NCI-H1048 (cell line): Measurements from ENCODE around the gene NBR1.
"Not testable (repeated sequence)": the region's sequence is repeated elsewhere in the genome, so short reads cannot be mapped to it uniquely, and the experiment has no call there.

ENCODE experiments used
- DNase-seq: peaks from one replicate; lab custom pipeline; 2025; lab: John Stamatoyannopoulos, UW

Gene NBR1

GRCh38 chr17:43212641-43213490 is 41.9 kb downstream of the NBR1 start:
- DNase-seq = no peak

- no peak for DNase-seq
These were observed 42.5 kb downstream of the NBR1 start for GRCh38 chr17:43213545-43213944.

DNA sequence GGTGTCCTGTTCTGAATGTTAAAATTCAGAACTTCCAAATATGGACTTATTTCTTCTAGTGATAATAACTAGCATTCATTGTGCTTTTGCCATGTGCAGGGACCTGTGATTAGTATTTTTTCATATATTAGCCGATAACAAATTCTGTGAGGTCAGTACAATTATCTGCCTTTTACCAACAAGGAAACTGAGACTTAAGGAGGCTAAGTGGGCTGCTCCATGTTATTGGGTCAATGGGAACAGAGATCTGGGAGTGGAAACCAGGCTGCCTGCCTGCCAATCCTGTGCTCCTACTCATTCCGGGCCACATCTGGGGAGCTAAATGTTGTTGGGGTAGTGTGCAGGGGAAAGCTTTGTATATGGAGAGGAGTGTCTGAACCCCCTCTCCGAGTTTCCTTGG is 44.3 kb downstream of the NBR1 start:
- no peak for DNase-seq

GRCh38 chr17:43216369-43216761 is 45.4 kb downstream of the NBR1 start:
- DNase-seq = no peak

GRCh38 chr17:43216762-43217613 is 46.0 kb downstream of the NBR1 start:
- no peak for DNase-seq

DNA sequence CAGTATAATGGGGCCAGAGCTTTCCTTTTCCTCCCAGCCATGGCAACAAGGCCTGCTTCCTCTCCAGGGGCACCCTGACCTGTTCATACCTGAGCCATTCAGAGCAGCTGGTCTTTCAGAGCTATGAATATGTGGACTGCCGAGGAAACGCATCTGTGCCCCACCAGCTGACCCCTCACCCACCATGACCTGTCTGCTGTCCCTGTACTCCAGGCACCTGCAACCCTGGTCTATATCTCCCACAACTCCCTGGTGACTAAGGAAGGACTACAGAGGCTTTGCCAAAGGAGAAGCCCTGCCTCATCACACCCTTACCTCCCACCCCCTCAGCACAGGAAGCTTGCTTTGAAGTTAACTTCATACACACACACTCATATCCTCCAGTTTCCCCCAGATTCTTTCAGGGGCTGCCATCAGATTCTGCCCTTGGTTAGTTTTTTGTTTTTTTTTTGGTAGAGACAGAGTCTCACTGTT is 46.6 kb downstream of the NBR1 start:
- DNase-seq = no peak

DNA sequence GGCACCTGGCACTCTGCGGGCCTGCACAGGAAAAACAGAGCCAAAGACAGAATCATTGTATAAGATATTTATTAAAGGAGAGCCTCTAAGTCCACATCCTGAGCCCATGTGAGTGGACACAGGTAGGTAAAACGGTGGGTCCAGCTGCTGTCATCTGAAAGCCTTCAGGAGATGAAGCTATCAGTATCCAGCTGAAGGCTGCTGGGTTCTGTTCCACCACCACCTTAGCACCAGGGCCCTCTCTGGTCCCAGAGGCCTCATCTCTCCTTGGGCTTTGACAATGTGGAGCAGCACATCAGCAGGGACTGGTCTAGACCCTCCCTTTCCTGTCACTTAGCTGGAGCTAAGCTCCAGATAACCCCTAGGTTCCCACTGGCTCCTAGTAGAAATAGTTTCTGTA is 48.0 kb downstream of the NBR1 start:
- DNase-seq = no peak

- DNase-seq = no peak
These were observed 48.8 kb downstream of the NBR1 start for GRCh38 chr17:43219746-43220380.

GRCh38 chr17:43220511-43221125 is 49.6 kb downstream of the NBR1 start:
- DNase-seq = no peak

DNA sequence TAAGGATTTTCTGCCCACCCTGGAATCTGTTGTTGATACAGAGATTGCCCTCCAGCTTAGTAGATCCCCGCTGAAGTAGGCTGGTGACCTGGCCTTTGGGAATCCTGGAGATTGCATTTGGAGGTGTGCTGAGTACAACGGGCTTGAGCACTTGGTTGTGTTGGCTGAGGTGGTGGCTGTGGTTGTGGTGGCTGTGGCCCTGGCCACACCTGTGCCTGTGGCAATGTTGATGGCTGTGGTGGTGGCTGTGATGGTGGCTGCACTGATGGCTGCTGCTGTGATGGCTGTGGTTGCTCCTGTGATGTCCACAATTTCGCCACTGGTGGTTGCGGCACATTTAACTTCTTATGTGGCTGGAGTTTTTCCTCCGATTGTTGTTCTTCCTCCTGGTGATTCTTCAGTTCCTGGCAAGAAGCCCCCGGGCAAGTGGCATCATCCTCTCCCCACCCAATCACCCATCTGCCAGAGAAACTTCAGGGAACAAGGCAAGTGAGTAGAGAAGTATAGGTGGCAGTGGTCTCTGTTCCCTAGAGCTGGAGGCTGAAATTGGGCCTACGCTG is 53.2 kb downstream of the NBR1 start:
- no peak for DNase-seq

GRCh38 chr17:43226393-43226792 is 55.4 kb downstream of the NBR1 start:
- DNase-seq = no peak

DNA sequence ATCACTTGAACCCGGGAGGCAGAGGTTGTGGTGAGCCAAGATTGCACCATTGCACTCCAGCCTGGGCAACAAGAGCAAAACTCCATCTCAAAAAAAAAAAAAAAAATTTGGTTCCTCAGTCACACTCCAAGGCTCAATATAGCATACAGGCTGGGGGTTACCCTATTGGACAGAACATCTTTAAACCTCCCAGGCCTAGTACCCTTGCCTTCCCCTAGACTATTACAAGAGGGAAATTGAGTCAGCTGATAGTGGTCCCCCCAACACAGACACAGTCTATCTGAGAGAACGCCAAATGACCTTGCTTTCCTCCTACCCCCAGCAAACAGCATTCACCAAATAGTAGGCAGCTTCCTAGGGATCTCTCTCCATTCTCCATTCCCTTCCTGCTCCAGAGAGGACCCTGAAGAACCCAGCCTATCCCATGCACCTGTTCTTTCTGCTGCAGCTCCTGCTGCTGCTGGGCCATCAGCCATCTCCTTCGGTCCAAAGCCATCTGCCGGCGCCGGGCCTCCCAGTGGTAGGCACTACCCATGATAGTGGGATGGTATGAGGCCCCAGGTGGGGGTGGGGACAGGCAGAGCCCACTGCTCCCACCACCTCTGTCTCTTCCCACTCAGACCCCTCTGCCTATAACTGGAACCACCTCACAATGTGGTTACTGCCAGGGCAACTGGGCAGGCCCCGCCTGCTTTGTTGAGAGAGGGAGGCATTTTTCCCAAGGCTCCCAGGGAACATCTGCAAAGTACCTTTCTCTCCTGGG is 57.2 kb downstream of the NBR1 start, which contains the start of gene CCDC200:
Gene CCDC200 (minus strand): TSS at position 604 of the 763 bp plus-strand sequence. CDS start 69 bp downstream, at position 535.
- DNase-seq = not testable (repeated sequence)

- not testable (repeated sequence) for DNase-seq
These were observed 60.4 kb downstream of the NBR1 start for GRCh38 chr17:43231205-43232020.

DNA sequence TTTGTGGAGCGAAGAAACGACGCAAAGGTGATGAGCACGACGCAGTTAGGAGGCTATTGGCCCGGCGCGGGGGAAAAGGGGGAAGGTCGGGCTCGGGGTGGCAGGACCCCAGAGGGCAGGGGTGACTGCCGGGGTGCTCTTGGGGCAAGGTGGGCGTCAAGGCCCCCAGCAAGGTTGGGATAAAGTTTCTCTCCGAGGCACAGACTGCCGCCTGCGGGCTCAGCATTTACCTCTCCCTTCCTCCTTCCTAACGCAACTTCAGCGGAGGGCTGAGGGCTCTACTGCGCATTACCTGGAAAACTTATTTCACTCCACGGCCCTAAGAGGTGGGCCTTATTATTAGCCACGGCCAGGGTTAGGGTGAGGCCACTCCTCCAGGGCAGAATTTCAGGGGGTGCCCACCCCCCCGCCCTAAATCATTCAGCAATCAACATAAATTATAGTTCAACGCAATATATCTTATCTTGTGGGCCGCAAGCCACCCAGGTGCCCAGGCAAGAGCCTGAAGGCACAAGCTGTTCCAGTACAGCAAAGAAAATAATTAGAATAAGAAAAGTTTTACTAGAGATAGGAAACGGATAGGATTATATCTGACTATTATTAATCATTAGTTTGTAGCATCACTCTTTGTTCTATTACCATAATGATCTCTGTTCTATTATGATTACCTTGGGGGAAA is 61.1 kb downstream of the NBR1 start:
- not testable (repeated sequence) for DNase-seq

- not testable (repeated sequence) for DNase-seq
These were observed 62.2 kb downstream of the NBR1 start for GRCh38 chr17:43233263-43233662.

DNA sequence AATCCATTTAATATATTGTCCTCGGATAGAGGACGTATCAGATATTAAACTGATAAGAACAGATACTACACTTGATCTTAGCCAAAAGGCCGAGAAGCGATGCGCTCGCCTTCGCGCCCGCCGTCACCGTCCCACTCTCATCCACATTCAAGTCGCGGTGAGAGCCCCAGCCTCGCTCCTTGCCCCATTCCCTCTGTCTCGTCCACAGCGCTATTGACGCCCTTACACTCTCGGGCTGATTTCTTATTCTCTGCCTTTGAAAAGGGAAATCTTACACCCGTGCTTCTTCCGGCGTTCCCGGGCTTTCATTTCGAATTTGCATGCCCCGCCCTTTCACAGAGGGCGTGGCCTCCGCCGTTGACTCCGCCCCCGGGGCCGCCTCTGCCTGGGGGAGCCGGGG is 62.9 kb downstream of the NBR1 start, which contains the start of gene RNU2-1:
Gene RNU2-1 (minus strand): TSS at position 101 of the 400 bp plus-strand sequence.
- DNase-seq = not testable (repeated sequence)

DNA sequence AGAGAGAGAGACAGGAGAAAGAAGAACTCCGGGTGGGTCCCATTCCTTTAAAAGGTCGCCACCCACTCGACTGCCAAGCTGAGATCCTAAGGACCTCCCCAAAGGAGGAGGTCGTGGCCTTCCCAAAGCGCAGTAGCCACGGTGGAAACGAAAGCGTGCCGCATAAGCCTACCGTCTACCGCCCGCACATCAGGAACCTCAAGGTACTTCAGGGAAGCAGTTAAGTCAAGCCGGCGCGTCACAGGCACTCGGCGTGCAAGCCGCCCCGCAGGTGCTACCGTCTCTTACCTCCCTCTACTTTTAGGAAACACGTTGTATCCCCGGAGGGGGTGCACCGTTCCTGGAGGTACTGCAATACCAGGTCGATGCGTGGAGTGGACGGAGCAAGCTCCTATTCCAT is 68.6 kb downstream of the NBR1 start:
- DNase-seq = not testable (repeated sequence)

DNA sequence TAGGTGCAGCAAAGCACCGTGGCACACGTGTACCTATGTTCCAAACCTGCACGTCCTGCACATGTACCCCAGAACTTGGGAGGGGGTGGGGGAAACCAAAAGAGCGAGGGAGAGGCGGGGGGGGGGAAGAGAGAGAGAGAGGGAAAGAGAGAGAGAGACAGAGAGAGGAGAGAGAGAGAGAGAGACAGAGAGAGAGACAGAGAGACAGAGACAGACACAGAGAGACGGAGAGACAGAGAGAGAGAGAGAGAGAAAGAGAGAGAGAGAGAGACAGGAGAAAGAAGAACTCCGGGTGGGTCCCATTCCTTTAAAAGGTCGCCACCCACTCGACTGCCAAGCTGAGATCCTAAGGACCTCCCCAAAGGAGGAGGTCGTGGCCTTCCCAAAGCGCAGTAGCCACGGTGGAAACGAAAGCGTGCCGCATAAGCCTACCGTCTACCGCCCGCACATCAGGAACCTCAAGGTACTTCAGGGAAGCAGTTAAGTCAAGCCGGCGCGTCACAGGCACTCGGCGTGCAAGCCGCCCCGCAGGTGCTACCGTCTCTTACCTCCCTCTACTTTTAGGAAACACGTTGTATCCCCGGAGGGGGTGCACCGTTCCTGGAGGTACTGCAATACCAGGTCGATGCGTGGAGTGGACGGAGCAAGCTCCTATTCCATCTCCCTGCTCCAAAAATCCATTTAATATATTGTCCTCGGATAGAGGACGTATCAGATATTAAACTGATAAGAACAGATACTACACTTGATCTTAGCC is 69.8 kb downstream of the NBR1 start:
- not testable (repeated sequence) for DNase-seq
